Measurements from ENCODE around the gene CXCR3. TPM values are rescaled to one million over a fixed set of nuclear protein-coding genes. Genes with fewer than 3 reads are reported as not detected.

Gene CXCR3
- total and polyA plus RNA-seq, 8 donors: 0.17 to 1.7 (median 0.28) TPM; not detected in 2

- TF ChIP-seq, protein P1, sequence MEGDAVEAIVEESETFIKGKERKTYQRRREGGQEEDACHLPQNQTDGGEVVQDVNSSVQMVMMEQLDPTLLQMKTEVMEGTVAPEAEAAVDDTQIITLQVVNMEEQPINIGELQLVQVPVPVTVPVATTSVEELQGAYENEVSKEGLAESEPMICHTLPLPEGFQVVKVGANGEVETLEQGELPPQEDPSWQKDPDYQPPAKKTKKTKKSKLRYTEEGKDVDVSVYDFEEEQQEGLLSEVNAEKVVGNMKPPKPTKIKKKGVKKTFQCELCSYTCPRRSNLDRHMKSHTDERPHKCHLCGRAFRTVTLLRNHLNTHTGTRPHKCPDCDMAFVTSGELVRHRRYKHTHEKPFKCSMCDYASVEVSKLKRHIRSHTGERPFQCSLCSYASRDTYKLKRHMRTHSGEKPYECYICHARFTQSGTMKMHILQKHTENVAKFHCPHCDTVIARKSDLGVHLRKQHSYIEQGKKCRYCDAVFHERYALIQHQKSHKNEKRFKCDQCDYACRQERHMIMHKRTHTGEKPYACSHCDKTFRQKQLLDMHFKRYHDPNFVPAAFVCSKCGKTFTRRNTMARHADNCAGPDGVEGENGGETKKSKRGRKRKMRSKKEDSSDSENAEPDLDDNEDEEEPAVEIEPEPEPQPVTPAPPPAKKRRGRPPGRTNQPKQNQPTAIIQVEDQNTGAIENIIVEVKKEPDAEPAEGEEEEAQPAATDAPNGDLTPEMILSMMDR (IDR thresholded peaks at IDR 0.05): no peak
- DNase-seq (no peak), ATAC-seq (no peak)
- H3K4me3 ChIP-seq: no peak overlapping the region
- no peak overlapping the region for H3K27ac ChIP-seq
- intact Hi-C loops (cut with DNase I): no loop called here
- no peaks in the 10 kb centered on the region for H3K4me1 ChIP-seq
- H3K27me3 ChIP-seq: no peaks in the 10 kb centered on the region
- no peaks in the 10 kb centered on the region for H3K36me3 ChIP-seq
- H3K9me3 ChIP-seq: no peaks in the 10 kb centered on the region
Observed at GRCh38 chrX:71636438-71637252, 18.3 kb upstream of the CXCR3 start.

DNA sequence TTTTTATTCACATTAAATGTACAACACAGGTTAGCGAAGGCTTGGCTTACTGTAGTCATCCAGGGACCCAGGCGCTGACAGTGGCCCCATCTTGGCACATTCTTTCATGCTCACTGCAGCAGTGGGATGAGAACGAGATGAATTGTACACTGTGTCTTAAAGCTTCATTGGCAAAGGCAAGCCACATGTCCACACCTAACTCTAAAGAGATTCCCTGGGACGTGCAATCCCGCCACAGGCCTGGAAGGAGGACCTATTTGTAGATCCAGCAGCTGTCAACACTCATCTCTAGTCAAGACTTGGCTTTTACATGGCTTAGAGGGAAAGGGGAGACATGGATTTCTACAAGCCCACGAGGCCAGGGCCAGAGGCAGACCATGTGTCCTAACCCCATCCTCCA, 16.1 kb upstream of the CXCR3 start:
- Histone ChIP-seq H3K27me3 (no peaks in the 10 kb centered on the region), H3K4me1 (no peaks in the 10 kb centered on the region), H3K36me3 (no peaks in the 10 kb centered on the region), H3K4me3 (no peak overlapping the region), H3K9me3 (no peaks in the 10 kb centered on the region), H3K27ac (no peak overlapping the region)
- intact Hi-C loops (cut with DNase I): no loop called here
- TF ChIP-seq, protein P1 (IDR thresholded peaks at IDR 0.05): no peak
- no peak for ATAC-seq
- no peak for DNase-seq

GRCh38 chrX:71632923-71633657, 14.8 kb upstream of the CXCR3 start:
- intact Hi-C loops (cut with DNase I): no loop called here
- Histone ChIP-seq H3K4me1 (no peaks in the 10 kb centered on the region), H3K27ac (no peak overlapping the region), H3K27me3 (no peaks in the 10 kb centered on the region), H3K4me3 (no peak overlapping the region), H3K9me3 (no peaks in the 10 kb centered on the region), H3K36me3 (no peaks in the 10 kb centered on the region)
- DNase-seq (no peak), ATAC-seq (peak; percentile 65)
- TF ChIP-seq, protein P1 (IDR thresholded peaks at IDR 0.05): no peak

GRCh38 chrX:71629467-71629866, 11.2 kb upstream of the CXCR3 start:
- Histone ChIP-seq H3K27ac (no peak overlapping the region), H3K27me3 (no peaks in the 10 kb centered on the region), H3K4me3 (no peak overlapping the region), H3K4me1 (no peaks in the 10 kb centered on the region), H3K36me3 (no peaks in the 10 kb centered on the region), H3K9me3 (no peaks in the 10 kb centered on the region)
- no peak for DNase-seq
- ATAC-seq: no peak
- TF ChIP-seq, protein P1 (IDR thresholded peaks at IDR 0.05): no peak
- intact Hi-C loops (cut with DNase I): no loop called here
